Colonic mucosa (tissue), 4 donors: ENCODE measurements around the gene TPD52L1. TPM values are rescaled to one million over a fixed set of nuclear protein-coding genes. Genes with fewer than 3 reads are reported as not detected.

Experiments
- DNase-seq: peaks from one replicate; pipeline ENCODE4 v3.0.0-alpha.2; 2020
- H3K27ac ChIP-seq: fragments of 200-600 bp; one replicate; pipeline ENCODE4 v1.8.0; 2021
- H3K27me3 ChIP-seq: fragments of 200-600 bp; one replicate; pipeline ENCODE4 v1.8.0; 2021
- H3K36me3 ChIP-seq: fragments of 200-600 bp; one replicate; pipeline ENCODE4 v1.8.0; 2021
- H3K4me1 ChIP-seq: fragments of 200-600 bp; one replicate; pipeline ENCODE4 v1.8.0; 2021; ENCODE audit warnings: mild to moderate bottlenecking
- H3K4me3 ChIP-seq: fragments of 200-600 bp; one replicate; pipeline ENCODE4 v1.8.0; 2021
- H3K9ac ChIP-seq, 2 donors: one replicate each; pipeline ENCODE4 v1.7.0; 2013; ENCODE audit warnings: control low read depth in 2 of 2, low read depth in 2 of 2, low read length in 2 of 2
- H3K9me3 ChIP-seq: fragments of 200-600 bp; one replicate; pipeline ENCODE4 v1.8.0; 2021
- CTCF ChIP-seq: fragments of 200-600 bp; IDR thresholded peaks from one replicate; pipeline ENCODE4 v1.8.0; 2022; ENCODE audit warnings: antibody characterized with exemption, mild to moderate bottlenecking
- intact Hi-C: fragments of 100-400 bp; cut with DNase I; formaldehyde crosslinking; loops from one replicate; pipeline ENCODE4 v1.14.1; 2022
- total RNA-seq, 2 donors: library from RNA; stranded (reverse); fragmentation: NEBNext Ultra II Directional in 1 of 2; extraction: Animal tissue kit (Norgen Biotek cat#: 25700) in 1 of 2; gene quantifications; one replicate each; pipeline ENCODE4 v1.2.1, GENCODE V29; 2021
- donor health status: healthy.
- donor health status: DM: no; HTN: no; CAD: no.
- donor health status: DM: no; HTN: no; CAD: no.

TPD52L1 gene
- total RNA-seq, 2 donors from 2014 or later = 15.5 to 16.9 TPM

- no peaks in the 10 kb centered on the region for H3K9me3 ChIP-seq
- intact Hi-C loops = no loop called here
- H3K4me3 ChIP-seq = no peak overlapping the region
- H3K27me3 ChIP-seq = no peaks in the 10 kb centered on the region
- H3K9ac ChIP-seq = no peak overlapping the region
- no peak for TF ChIP-seq CTCF
- DNase-seq = no peak
- no peak overlapping the region for H3K27ac ChIP-seq
- no peaks in the 10 kb centered on the region for H3K4me1 ChIP-seq
- H3K36me3 ChIP-seq = no peaks in the 10 kb centered on the region
These were observed 12.8 kb upstream of the TPD52L1 start for GRCh38 chr6:125140808-125141207.

GRCh38 chr6:125142618-125143017, 11.0 kb upstream of the TPD52L1 start:
- DNase-seq = no peak
- Histone ChIP-seq H3K9ac (no peak overlapping the region), H3K9me3 (no peaks in the 10 kb centered on the region), H3K27me3 (no peaks in the 10 kb centered on the region), H3K4me3 (no peak overlapping the region), H3K36me3 (no peaks in the 10 kb centered on the region), H3K27ac (no peak overlapping the region), H3K4me1 (no peaks in the 10 kb centered on the region)
- no peak for TF ChIP-seq CTCF
- intact Hi-C loops = no loop called here

GRCh38 chr6:125144822-125145221, 8.8 kb upstream of the TPD52L1 start:
- Histone ChIP-seq H3K4me3 (no peak overlapping the region), H3K4me1 (no peaks in the 10 kb centered on the region), H3K9ac (no peak overlapping the region), H3K27ac (no peak overlapping the region), H3K36me3 (no peaks in the 10 kb centered on the region), H3K9me3 (no peaks in the 10 kb centered on the region), H3K27me3 (no peaks in the 10 kb centered on the region)
- intact Hi-C loops = no loop called here
- DNase-seq = no peak
- TF ChIP-seq CTCF = no peak

- no peak for DNase-seq
- Histone ChIP-seq H3K9ac (no peak overlapping the region), H3K36me3 (no peaks in the 10 kb centered on the region), H3K27ac (no peak overlapping the region), H3K4me3 (no peak overlapping the region), H3K27me3 (no peaks in the 10 kb centered on the region), H3K9me3 (no peaks in the 10 kb centered on the region), H3K4me1 (no peaks in the 10 kb centered on the region)
- intact Hi-C loops = loop anchor here (5.0 to 10.0 kb wide), 2 partner anchors 153 to 605 kb away; partner anchors contain the start of gene HDDC2
- no peak for TF ChIP-seq CTCF
These were observed 4.1 kb upstream of the TPD52L1 start for GRCh38 chr6:125149256-125150144.

- Histone ChIP-seq H3K4me1 (no peaks in the 10 kb centered on the region), H3K27ac (no peak overlapping the region), H3K9ac (no peak overlapping the region), H3K36me3 (no peaks in the 10 kb centered on the region), H3K27me3 (no peaks in the 10 kb centered on the region), H3K9me3 (no peaks in the 10 kb centered on the region), H3K4me3 (no peak overlapping the region)
- no peak for DNase-seq
- no peak for TF ChIP-seq CTCF
- intact Hi-C loops = loop anchor here (5.0 to 10.0 kb wide), 2 partner anchors 151 to 603 kb away; partner anchors contain the start of gene HDDC2
These were observed 1.9 kb upstream of the TPD52L1 start for GRCh38 chr6:125151700-125152099.
